GM18505 (cell line): ENCODE data around the gene CNNM4.

Experiments
- ATAC-seq: cut with Tn5 transposase; IDR thresholded peaks from one replicate; pipeline ENCODE4 v1.9.1; 2021; ENCODE audit not compliant: unreplicated experiment
- POLR2A ChIP-seq: IDR thresholded peaks from 4 replicates; pipeline ENCODE4 v1.6.1; 2011; ENCODE audit warnings: borderline replicate concordance; ENCODE audit not compliant: insufficient read depth, insufficient read length; ENCODE audit errors: extremely low read depth

Gene CNNM4

GRCh38 chr2:96739633-96740428 is 20.9 kb upstream of the CNNM4 start, which contains the start of gene LMAN2L:
LMAN2L (minus strand) TSS chr2:96740064; CDS start chr2:96740040, 24 bp downstream.
- ATAC-seq, result peak; percentile 98
- TF ChIP-seq POLR2A, result peak; percentile 74

- no peak for ATAC-seq
- no peak for TF ChIP-seq POLR2A
Observed at GRCh38 chr2:96747061-96747617, 13.6 kb upstream of the CNNM4 start.

GRCh38 chr2:96751800-96752199 is 8.9 kb upstream of the CNNM4 start:
- TF ChIP-seq POLR2A, result no peak
- ATAC-seq, result no peak

GRCh38 chr2:96753661-96754282 is 6.9 kb upstream of the CNNM4 start:
- no peak for ATAC-seq
- TF ChIP-seq POLR2A, result no peak

GRCh38 chr2:96754317-96754716 is 6.4 kb upstream of the CNNM4 start:
- no peak for ATAC-seq
- TF ChIP-seq POLR2A, result no peak

GRCh38 chr2:96756788-96757476 is 3.8 kb upstream of the CNNM4 start:
- no peak for TF ChIP-seq POLR2A
- ATAC-seq, result no peak

GRCh38 chr2:96757477-96757860 is 3.2 kb upstream of the CNNM4 start:
- no peak for TF ChIP-seq POLR2A
- ATAC-seq, result no peak

GRCh38 chr2:96758987-96759386 is 1.7 kb upstream of the CNNM4 start:
- TF ChIP-seq POLR2A, result no peak
- ATAC-seq, result no peak

GRCh38 chr2:96759548-96759947 is 1.2 kb upstream of the CNNM4 start:
- no peak for ATAC-seq

GRCh38 chr2:96760986-96761832 is 507 bp downstream of the CNNM4 start:
- no peak for TF ChIP-seq POLR2A
- ATAC-seq, result peak; percentile 21

More at GRCh38 chr2:96759548-96759947, 1.2 kb upstream of the CNNM4 start:
- no peak for TF ChIP-seq POLR2A

GRCh38 chr2:96762529-96763311 is 2.0 kb downstream of the CNNM4 start:
- ATAC-seq, result no peak
- no peak for TF ChIP-seq POLR2A
